Left cardiac atrium (tissue), 4 donors: ENCODE data around the gene RNF212B. TPM values are rescaled to one million over a fixed set of nuclear protein-coding genes. Genes with fewer than 3 reads are reported as not detected.
"Not testable (repeated sequence)": the region's sequence is repeated elsewhere in the genome, so short reads cannot be mapped to it uniquely, and the experiment has no call there.

Experiments used
- ATAC-seq, 2 donors: fragments of 200-7000 bp; cut with Tn5 transposase; one replicate each; pipeline ENCODE4 v1.9.1; 2020; ENCODE audit warnings: mild to moderate bottlenecking in 2 of 2, moderate library complexity in 2 of 2
- DNase-seq: peaks from one replicate; pipeline ENCODE4 v3.0.0-alpha.2; 2020
- intact Hi-C, 2 donors: fragments of 100-400 bp; cut with DNase I; formaldehyde crosslinking; loops; one replicate each; pipeline versions ENCODE4 v1.14.1 to v1.15.1; 2022 to 2023
- long read RNA-seq: library from polyadenylated mRNA; unstranded; transcript quantifications from one replicate; pipeline ENCODE4 v2.0.0, GENCODE V29; 2021
- total RNA-seq, 2 donors: library from RNA; stranded (reverse); fragmentation: NEBNext Ultra II Directional; extraction: Animal tissue kit (Norgen Biotek cat#: 25700); gene quantifications; one replicate each; pipeline ENCODE4 v1.2.1, GENCODE V29; 2021
- donor health status: DM: no; HTN: yes; CAD: no.
- donor health status: DM: no; HTN: yes; CAD: no; lungs with severe emphysema.
- donor health status: DM: yes; HTN: yes; CAD: no.
- donor health status: Dilated cardiomyopathy.

Gene RNF212B, protein sequence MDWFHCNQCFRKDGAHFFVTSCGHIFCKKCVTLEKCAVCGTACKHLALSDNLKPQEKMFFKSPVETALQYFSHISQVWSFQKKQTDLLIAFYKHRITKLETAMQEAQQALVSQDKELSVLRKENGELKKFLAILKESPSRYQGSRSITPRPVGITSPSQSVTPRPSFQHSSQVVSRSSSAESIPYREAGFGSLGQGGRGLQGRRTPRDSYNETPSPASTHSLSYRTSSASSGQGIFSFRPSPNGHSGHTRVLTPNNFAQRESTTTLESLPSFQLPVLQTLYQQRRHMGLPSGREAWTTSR
- not detected for total RNA-seq
- long read RNA-seq, result 0 reads

DNA sequence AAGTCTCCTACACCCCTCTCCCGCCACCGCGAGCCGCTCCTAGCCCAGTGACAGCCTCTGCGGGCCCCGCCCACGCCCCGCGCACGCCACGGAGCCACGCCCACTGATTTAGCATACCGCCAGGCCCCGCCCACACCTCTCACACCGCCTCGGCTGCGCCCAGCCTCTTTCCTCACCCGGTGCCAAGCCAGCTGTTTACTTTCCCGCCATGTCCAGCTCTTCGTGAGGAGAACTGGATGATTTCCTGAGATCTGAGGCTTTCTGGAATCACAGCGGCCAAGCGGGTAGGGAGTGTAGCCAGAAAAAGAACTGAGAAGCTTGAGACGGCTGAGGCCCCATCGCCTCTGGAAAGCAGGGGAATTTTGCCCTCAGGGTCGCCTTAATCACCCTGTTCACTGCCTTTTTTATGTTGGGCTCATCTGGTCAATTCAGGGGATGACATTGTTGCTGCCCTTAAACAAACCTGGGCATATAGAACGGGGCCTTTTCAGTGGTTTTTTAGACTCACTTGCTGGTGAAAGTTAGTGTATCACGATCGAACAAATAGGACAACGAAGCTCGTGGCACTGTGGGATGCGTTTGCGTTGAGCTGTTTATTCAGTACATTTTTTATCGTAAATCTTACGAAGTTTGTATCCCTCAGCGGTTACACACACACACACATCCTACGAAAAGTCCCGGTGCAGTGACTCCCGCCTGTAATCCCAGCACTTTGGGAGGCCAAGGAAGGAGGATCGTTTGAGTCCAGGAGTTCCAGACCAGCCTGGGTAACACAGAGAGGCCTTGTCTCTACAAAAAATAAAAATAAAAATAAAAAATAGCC is at the start of gene RNF212B:
Gene RNF212B, plus strand, starts transcription at position 165 of the 823 bp plus-strand sequence. CDS start 2,410 bp downstream, outside the sequence.
- ATAC-seq, result peak; percentile 98 to 100
- peak; percentile 94 for DNase-seq
- intact Hi-C loops, result no loop called here

DNA sequence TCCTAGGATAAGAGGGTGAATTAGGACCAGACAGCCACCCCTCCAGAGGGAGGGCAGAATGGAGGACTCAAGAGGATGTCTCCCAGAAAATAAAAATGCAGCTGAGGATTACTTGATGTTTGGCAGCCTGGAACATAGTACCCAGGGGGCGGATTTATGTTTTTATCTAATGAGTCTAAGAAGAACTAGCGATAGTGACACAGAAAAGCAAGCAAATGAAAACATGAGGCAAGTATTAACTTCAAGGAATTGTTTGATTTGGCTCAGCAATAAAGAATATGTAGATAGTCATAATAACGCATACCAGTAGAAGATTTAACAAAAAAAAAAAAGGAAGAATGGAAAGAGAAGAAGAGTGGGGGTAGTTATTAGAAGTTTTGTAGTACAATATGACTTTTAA is 44.3 kb upstream of the RNF212B start:
- intact Hi-C loops, result no loop called here
- DNase-seq (no peak), ATAC-seq (no peak)

DNA sequence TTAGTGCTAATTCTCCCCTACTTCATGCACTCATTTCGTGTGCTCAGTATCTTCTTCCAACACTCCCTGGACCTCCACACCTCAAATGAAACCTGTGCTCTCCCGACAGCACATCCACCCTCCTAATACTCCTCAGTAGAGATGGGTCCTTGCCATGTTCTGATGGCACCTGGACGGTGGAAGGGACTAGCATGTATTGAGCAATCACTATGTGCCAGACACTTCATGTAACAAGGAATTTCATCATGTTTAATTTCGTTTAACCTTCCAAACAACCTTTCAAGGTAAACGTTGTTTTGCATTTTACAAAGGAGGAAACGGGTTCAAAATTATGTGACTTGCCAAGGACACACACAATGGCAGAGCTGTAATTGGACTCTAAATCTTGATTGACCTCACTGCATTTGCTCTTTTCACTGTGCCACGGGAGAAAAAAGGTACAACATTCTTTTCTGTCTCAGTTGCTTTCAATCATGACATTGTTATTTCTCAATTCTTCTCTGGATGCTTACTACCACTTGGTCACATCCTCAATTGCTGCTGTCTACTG is 42.1 kb upstream of the RNF212B start:
- no peak for ATAC-seq
- intact Hi-C loops, result no loop called here
- DNase-seq, result no peak

DNA sequence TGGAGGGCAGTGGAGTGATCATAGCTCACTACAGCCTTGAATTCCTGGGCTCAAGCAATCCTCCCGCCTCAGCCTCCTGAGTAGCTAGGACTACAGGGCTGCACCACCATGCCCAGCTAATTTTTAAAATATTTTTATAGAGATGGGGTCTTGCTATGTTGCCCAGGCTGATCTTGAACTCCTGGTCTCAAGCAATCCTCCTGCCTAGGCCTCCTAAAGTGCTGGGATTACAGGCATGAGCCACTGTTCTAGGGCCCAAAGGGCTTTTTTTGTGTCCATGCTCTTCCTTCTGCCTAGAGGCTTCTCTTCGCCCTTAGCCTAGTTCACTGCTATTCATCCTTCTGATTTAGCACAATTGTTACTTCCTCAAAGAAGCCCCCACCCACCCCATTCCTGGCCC is 41.2 kb upstream of the RNF212B start:
- intact Hi-C loops, ATAC-seq, DNase-seq: not testable (repeated sequence)

DNA sequence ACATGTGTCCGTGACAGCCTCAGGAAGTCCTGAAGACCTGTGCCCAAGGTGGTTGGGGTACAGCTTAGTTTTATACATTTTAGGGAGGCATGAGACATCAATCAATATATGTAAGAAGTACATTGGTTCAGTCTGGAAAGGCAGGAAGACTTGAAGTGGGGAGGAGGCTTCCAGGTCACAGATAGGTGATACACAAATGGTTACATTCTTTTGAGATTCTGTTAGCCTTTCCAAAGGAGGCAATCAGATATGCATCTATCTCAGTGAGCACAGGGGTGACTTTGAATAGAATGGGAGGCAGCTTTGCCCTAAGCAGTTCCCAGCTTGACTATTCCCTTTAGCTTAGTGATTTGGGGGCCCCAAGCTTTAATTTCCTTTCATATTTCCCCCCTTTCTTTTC is 38.6 kb upstream of the RNF212B start:
- intact Hi-C loops, ATAC-seq, DNase-seq: not testable (repeated sequence)

DNA sequence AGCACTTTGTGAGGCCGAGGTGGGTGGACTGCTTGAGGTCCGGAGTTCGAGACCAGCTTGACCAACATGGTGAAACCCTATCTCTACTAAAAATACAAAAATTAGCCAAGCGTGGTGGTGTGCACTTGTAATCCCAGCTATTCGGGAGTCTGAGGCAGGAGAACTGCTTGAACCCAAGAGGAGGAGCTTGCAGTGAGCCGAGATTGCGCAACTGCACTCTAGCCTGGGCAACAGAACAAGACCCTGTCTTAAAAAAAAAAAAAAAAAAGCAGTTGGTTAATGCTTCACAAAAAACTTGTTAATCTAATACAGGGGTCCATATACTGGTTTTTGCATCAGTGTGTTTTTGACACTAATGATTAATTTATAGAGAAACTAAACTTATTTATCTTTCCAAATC is 35.7 kb upstream of the RNF212B start:
- ATAC-seq, result no peak
- intact Hi-C loops, result no loop called here

DNA sequence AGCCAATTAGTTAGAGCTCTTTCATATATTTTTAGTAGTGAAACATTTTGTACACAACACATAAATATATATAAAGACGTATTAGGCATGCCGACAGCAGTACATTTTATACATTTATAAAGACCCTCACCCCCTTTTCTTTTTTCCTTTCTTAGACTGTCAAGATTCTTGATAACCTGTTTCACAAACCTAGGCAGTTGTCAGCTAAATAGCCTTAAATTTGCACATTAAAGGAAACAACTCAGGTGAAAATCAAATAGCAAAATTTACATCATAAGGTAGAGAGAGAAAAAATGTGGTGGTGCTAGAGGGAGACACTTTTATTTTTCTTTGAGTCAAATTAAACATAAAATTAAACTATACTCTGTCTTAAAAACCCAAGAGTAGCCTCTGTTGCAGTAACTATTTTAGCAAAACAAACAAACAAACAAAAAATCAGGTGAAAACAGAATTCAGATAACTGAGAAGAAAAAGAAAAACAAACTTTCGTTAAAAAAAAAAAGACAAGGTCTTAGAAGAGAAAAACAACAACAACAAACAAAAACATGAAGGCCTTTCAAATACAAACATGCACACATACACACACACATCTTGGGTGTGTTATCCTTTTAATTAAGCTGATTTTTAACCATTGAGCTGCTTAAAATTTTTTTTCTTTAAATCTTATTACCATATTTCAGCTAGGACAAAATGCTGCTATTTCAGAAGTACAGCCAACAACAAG is 31.2 kb upstream of the RNF212B start:
- DNase-seq (no peak), ATAC-seq (no peak)
- intact Hi-C loops, result no loop called here

More for the DNA sequence above, 35.7 kb upstream of the RNF212B start:
- DNase-seq, result no peak

DNA sequence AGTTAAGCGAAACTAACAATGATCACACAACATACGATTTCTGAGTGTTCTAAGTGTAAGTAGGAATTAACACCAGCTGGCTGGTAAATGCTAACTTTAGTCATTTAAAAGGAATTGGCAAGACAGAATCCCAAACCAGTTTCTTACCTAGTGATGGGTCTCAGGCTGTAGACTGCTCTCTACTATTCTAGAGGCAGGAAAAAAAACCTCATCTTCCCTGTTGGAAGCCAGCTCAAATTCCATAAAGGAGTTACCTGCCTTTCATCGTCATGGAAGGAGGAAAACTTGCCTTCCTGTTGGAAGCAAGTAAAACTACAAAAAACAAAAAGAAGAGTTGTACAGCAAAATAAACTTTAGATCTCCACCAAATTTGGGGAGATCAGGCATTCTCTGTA is 30.6 kb upstream of the RNF212B start:
- DNase-seq (no peak), ATAC-seq (no peak)
- intact Hi-C loops, result no loop called here

DNA sequence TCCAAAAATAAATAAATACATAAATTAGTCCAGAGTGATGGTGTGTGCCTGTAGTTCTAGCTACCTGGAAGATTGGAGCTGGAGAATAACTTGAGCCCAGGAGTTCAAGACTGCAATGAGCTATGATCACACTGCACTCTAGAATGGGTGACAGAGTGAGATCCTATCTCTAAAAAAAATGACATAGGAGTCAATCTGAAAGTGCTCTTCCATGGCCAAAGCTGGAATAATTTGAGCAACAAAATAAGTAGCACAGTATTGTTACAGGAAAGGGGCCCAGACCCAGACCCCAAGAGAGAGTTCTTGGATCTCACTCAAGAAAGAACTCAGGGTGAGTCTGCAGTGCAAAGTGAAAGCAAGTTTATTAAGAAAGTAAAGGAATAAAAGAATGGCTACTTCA is 29.4 kb upstream of the RNF212B start:
- intact Hi-C loops, result no loop called here
- no peak for DNase-seq
- no peak for ATAC-seq

DNA sequence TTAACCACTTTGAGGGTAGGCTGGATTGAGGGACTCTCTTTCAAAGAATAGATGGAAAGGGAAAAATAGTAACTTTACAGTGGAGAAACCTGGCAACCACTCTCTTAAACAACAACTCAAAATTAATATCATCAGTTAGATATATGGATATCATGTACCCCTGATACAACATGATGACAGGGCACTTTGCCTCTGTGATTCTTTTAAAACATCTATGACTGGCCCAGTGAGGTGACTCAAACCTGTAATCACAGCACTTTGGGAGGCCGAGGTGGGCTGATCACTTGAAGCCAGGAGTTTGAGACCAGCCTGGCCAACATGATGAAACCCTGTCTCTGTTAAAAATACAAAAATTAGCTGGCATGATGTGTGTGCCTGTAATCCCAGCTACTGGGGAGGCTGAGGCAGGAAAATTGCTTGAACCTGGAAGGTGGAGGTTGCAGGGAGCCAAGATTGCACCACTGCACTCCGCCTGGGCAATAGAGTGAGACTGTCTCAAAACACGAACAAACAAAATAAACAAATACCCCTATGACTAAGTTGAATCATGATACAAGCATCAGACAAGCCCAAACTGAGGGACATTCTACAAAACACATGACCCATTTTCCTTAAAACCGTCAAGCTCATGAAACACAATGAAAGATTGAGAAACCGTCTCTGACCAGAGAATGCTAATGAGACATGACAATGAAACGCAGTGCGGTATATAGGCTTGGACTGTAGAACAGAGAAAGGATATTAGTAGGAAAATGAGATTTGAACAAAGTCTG is 27.9 kb upstream of the RNF212B start:
- intact Hi-C loops, result no loop called here
- ATAC-seq, result no peak

DNA sequence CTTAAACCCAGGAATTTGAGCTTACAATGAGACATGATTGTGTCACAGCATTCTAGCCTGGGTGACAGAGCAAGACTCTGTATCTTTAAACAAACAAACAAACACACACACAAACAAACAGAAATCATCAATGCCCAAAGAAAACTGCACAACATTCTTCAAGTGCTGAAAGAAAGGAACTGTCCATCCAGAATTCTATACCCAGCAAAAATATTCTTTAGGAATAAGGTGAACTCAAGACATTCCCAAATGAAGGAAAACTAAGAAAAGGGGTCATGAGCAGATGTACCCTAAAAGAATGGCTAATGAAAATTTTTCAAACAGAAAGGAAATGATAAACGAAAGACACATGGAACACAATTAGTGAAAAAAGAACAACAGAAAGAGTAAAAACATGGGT is 22.3 kb upstream of the RNF212B start:
- intact Hi-C loops, result no loop called here
- no peak for ATAC-seq

More for the DNA sequence above, 27.9 kb upstream of the RNF212B start:
- no peak for DNase-seq

DNA sequence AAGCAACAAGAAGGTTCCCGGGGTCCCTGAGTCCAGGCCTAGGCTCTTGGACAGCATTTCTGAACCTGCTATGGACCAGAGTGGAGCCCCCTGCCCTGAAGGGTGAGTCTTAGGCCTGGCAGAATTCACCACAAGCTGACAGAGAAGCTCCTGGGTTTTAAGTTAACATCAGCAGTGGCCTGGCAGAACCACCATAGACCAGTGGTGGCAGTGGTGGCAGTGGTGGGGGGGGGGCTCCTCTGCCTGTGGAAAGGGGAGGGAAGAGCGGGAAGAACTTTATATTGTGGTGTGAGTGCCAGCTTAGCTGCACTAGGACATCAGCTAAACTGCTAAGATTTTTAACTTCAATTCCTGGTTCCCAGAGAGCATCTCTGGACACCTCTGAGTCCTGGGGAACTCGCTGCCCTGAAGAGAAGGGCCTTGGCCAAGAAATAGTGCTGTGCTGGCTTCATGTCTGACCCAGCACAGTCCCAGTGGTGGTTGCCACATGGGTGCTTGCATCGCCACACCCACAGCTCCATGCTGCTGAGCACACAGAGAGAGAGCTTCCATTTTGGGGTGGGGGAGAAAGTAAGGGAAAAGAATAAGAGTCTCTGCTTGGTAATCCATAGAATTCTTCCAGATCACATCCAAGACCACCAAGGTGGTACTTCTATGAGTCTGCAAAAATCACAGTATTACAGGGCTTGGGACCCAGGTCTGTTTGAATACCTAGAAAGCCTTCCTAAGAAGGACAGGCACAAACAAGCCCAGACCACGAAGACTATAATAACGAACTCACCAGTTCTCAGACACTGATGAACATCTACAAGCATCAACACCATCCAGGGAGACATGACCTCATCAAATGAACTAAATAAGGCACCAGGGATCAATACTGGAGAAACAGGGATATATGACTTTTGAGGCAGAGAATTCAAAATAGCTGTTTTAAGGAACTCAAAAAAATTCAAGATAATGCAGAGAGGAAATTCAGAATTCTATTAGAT is 20.4 kb upstream of the RNF212B start:
- no peak for ATAC-seq
- DNase-seq, result no peak
- intact Hi-C loops, result no loop called here

More for the DNA sequence above, 22.3 kb upstream of the RNF212B start:
- DNase-seq, result no peak

DNA sequence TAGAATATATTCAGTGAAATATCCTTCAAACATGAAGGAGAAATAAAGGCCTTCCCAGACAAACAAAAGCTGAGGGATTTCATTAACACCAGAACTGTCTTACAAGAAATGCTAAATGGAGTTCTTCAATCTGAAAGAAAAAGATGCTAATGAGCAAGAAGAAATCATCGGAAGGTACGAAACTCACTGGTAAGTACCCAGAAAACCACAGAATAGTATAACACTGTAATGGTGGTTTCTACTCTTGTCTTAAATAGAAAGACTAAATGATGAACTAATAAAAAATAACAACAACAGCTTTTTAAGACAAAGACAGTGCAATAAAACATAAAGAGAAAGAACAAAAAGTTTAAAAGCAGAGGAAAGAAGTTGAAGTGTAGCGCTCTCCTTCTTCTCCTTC is 18.7 kb upstream of the RNF212B start:
- intact Hi-C loops, result no loop called here
- ATAC-seq (no peak), DNase-seq (no peak)

DNA sequence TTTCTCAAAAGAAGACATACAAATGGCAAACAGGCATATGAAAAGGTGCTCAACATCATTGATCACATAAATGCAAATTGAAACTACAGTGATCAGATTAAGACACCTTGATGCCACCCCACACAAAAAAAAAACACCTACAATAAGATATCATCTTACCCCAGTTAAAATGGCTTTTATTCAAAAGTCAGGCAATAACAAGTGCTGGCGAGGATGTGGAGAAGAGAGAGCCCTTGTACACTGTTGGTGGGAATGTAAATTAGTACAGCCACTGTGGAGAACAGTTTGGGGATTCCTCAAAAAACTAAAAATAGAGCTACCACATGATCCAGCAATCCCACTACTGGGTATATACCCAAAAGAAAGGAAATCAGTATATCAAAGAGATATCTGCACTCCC is 12.8 kb upstream of the RNF212B start:
- intact Hi-C loops, ATAC-seq, DNase-seq: not testable (repeated sequence)

DNA sequence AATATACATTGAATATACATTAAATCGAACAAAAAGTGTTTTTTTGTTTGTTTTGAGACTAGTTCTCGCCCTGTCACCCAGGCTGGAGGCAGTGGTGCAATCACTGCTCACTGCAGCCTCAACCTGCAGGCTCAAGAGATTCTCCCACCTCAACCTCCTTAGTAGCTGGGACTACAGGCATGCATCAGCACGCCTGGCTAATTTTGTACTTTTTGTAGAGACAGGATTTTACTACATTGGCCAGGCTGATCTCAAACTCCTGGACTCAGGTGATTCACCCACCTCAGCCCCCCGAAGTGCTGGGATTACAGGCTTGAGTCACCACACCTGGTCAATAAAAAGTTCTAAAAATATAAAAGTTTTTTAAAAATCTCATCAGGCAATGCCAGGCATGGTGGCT is 10.2 kb upstream of the RNF212B start:
- ATAC-seq (no peak), DNase-seq (no peak)
- intact Hi-C loops, result no loop called here

DNA sequence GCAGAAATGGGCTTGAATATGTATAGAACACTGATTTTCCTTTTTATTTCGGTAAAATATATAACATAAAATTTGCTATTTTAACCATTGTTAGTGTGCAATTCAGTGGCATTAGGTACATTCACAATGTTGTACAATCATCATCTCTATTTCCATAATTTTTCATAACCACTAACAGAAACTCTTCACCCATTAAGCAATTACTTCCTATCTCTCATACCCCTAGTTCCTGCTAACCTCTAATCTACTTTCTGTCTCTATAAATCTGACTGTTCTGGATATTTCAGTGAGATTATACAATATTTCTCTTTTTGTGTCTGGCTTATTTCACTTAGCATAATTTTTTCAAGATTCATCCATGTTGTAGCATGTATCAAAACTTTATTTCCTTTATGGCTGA is 8.9 kb upstream of the RNF212B start:
- intact Hi-C loops, result no loop called here
- ATAC-seq, result no peak
- DNase-seq, result no peak

DNA sequence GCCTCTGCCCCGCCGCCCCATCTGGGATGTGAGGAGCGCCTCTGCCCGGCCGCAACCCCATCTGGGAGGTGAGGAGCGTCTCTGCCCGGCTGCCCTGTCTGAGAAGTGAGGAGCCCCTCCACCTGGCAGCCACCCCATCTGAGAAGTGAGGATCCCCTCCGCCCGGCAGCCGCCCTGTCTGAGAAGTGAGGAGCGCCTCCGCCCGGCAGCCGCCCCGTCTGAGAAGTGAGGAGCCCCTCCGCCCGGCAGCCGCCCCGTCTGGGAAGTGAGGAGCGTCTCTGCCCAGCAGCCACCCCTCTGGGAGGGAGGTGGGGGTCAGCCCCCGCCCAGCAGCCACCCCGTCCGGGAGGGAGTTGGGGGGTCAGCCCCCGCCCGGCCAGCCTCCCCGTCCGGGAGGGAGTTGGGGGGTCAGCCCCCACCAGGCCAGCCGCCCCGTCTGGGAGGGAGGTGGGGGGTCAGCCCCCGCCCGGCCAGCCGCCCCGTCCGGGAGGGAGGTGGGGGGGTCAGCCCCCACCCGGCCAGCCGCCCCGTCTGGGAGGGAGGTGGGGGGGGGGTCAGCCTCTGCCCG is 5.4 kb upstream of the RNF212B start:
- ATAC-seq, intact Hi-C loops, DNase-seq: not testable (repeated sequence)
